ENCODE results near the gene PKNOX2. TPM values are rescaled to one million over a fixed set of nuclear protein-coding genes. Genes with fewer than 3 reads are reported as not detected.

The PKNOX2 gene
- polyA plus RNA-seq, 1 experiment, result 0.02 TPM

DNA sequence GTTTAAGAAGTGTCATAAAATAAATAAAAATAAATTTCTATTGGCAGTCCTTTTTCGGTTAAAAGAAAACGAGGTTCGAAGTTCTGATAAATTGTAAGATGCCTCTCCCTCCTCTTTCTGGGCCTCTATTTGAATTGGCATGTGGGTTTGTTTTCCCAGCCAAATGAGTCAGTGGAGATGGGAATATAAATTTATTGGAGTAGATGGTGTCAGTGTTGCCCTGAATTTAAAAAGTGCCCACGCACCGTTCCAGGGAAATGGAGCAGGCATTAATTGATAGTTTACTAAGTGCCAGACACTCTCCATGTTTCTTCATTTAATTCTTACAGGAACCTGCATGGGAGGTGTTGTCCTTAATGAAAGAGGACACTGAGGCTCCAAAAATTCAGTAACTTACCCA lies 212.3 kb downstream of the PKNOX2 start:
- Histone ChIP-seq H3K36me3 (ENCODE audit: control insufficient read depth, insufficient read depth, low read length) (no peaks in the 10 kb centered on the region), H3K4me3 (ENCODE audit: low read depth, low read length) (no peak overlapping the region), H3K27me3 (ENCODE audit: control insufficient read depth, insufficient read depth, low read length) (peaks cover 30% of the 10 kb centered on the region)
- TF ChIP-seq, protein P1, sequence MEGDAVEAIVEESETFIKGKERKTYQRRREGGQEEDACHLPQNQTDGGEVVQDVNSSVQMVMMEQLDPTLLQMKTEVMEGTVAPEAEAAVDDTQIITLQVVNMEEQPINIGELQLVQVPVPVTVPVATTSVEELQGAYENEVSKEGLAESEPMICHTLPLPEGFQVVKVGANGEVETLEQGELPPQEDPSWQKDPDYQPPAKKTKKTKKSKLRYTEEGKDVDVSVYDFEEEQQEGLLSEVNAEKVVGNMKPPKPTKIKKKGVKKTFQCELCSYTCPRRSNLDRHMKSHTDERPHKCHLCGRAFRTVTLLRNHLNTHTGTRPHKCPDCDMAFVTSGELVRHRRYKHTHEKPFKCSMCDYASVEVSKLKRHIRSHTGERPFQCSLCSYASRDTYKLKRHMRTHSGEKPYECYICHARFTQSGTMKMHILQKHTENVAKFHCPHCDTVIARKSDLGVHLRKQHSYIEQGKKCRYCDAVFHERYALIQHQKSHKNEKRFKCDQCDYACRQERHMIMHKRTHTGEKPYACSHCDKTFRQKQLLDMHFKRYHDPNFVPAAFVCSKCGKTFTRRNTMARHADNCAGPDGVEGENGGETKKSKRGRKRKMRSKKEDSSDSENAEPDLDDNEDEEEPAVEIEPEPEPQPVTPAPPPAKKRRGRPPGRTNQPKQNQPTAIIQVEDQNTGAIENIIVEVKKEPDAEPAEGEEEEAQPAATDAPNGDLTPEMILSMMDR (IDR thresholded peaks at IDR 0.05; ENCODE audit: insufficient read depth, low read depth, low read length), result no peak
- DNase-seq (ENCODE audit: low read depth), result no peak
- CTCF ChIA-PET, result interaction anchor here (1.1 kb wide), 1 partner anchor 52 kb away, joined by 3 read pairs; no protein-coding TSS in a partner anchor
- POLR2A ChIA-PET, result no interaction called here

DNA sequence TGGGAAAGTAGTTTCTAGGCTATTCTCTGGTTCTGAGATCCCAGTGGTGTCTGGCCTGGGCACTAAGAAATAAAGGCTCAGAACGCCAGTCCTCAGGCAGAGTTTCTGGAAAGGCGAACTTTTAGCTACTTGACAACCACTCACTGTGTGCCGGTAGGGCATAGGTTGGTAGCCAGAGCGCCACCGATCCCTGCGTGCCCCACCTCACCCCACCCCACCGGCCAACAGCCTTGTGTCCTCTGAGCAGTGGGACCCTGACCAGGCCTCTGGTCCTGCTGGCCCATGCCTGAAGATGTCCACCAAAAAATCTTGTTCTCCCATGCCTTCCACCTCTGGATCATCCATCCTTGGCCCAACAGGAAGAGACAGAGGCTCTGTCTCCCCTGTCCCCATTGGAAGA lies 213.5 kb downstream of the PKNOX2 start:
- no peak for DNase-seq (ENCODE audit: low read depth)
- H3K4me3 ChIP-seq (ENCODE audit: low read depth, low read length), result no peak overlapping the region
- TF ChIP-seq, protein P1 (IDR thresholded peaks at IDR 0.05; ENCODE audit: insufficient read depth, low read depth, low read length), result no peak
- POLR2A ChIA-PET, result interaction anchor here (0.6 kb wide), 1 partner anchor 754 kb away, joined by 3 read pairs; no protein-coding TSS in a partner anchor
- no peaks in the 10 kb centered on the region for H3K36me3 ChIP-seq (ENCODE audit: control insufficient read depth, insufficient read depth, low read length)
- CTCF ChIA-PET, result interaction anchor here (1.1 kb wide), 1 partner anchor 51 kb away, joined by 3 read pairs; no protein-coding TSS in a partner anchor
- peaks cover 38% of the 10 kb centered on the region for H3K27me3 ChIP-seq (ENCODE audit: control insufficient read depth, insufficient read depth, low read length)

DNA sequence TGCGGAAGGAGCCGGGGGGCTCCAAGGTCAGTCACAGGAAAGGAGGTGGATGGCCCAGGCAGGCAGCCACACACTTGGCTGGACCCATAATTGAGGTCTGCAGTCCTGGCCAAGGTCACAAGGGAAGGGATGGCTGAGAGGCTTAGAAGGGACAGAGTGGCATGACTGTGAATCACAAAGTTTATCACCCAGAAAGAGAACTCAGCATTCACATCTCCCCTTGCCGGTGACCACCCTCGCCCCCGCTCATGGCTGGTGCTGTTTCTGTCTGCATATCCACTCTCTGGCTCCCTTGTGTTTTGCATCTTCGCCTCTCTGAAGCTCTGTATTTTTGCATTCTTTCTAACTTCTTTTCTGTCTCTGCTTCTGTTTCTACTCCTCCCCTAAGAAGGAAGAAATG lies 214.0 kb downstream of the PKNOX2 start:
- DNase-seq (ENCODE audit: low read depth), result no peak
- H3K4me3 ChIP-seq (ENCODE audit: low read depth, low read length), result no peak overlapping the region
- ChIA-PET POLR2A (interaction anchor here (0.6 kb wide), 1 partner anchor 755 kb away, joined by 3 read pairs; no protein-coding TSS in a partner anchor), CTCF (no interaction called here)
- H3K36me3 ChIP-seq (ENCODE audit: control insufficient read depth, insufficient read depth, low read length), result no peaks in the 10 kb centered on the region
- peaks cover 38% of the 10 kb centered on the region for H3K27me3 ChIP-seq (ENCODE audit: control insufficient read depth, insufficient read depth, low read length)
- TF ChIP-seq, protein P1 (IDR thresholded peaks at IDR 0.05; ENCODE audit: insufficient read depth, low read depth, low read length), result no peak

DNA sequence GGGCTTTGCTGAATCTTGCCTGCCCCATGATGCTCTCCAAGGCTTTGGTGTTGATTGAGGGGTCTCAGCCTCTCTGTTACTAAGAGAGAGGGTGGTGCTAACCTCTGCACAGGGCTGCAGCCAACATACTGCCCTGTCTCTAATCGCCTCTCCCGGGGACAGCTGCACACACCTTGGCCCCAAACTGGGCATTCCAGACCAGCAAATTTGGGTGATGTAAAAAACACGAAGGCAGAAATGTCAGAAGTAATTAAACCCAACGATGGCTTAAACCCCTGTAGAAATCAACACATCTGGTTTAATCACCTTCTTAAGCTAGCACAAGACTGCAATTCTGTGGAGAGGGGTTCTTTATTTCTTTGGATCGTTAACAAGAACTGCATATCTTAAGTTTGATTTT lies 215.0 kb downstream of the PKNOX2 start:
- TF ChIP-seq, protein P1 (IDR thresholded peaks at IDR 0.05; ENCODE audit: insufficient read depth, low read depth, low read length), result no peak
- Histone ChIP-seq H3K4me3 (ENCODE audit: low read depth, low read length) (no peak overlapping the region), H3K36me3 (ENCODE audit: control insufficient read depth, insufficient read depth, low read length) (no peaks in the 10 kb centered on the region), H3K27me3 (ENCODE audit: control insufficient read depth, insufficient read depth, low read length) (peaks cover 34% of the 10 kb centered on the region)
- CTCF ChIA-PET, result interaction anchor here (0.8 kb wide), 1 partner anchor 33 kb away, joined by 3 read pairs; no protein-coding TSS in a partner anchor
- POLR2A ChIA-PET, result no interaction called here
- no peak for DNase-seq (ENCODE audit: low read depth)

DNA sequence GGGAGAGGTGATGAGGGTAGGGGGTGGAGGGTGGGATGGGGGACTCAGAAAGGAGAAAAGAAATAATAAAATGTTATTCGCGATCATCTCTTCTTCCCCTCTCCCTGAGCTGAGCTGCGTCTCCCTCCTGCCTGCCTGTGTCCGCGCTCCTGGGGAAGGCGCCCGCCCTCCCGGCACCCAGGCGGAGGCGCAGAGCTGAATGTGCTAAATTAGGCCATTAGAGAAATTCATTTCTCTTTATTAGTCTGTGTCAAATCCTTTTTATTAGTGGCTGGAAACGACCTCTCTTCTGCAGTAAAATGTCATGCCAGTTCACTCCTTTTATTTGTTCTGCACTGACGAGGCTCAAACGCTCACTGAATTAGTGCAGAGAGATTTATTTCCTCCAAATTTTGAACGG lies 215.4 kb downstream of the PKNOX2 start:
- Histone ChIP-seq H3K27me3 (ENCODE audit: control insufficient read depth, insufficient read depth, low read length) (peaks cover 34% of the 10 kb centered on the region), H3K36me3 (ENCODE audit: control insufficient read depth, insufficient read depth, low read length) (no peaks in the 10 kb centered on the region), H3K4me3 (ENCODE audit: low read depth, low read length) (no peak overlapping the region)
- ChIA-PET POLR2A (no interaction called here), CTCF (interaction anchor here (0.8 to 1.5 kb wide), 2 partner anchors 34 to 49 kb away, joined by 3 read pairs; no protein-coding TSS in a partner anchor)
- DNase-seq (ENCODE audit: low read depth), result no peak
- TF ChIP-seq, protein P1 (IDR thresholded peaks at IDR 0.05; ENCODE audit: insufficient read depth, low read depth, low read length), result no peak

Data from BJ (cell line).